WTC11 (cell line): ENCODE measurements around the gene ZNF593. TPM values are rescaled to one million over a fixed set of nuclear protein-coding genes. Genes with fewer than 3 reads are reported as not detected.

Experiments
- ATAC-seq: fragments of 200-7000 bp; cut with Tn5 transposase; 2 replicates; pipeline ENCODE4 v1.10.0; 2021; ENCODE audit warnings: mild to moderate bottlenecking, moderate library complexity
- CTCF ChIA-PET: fragments of 300-600 bp; sonication (Branson Sonifier 250); formaldehyde crosslinking; loops from one replicate; lab custom pipeline; 2021; ENCODE audit warnings: antibody characterized with exemption; lab: Charles Lee
- POLR2A ChIA-PET: fragments of 350-600 bp; sonication (Branson Sonifier 250); formaldehyde crosslinking; loops from one replicate; lab custom pipeline; 2021; ENCODE audit warnings: antibody characterized with exemption; lab: Charles Lee
- DNase-seq: peaks from one replicate; pipeline ENCODE4 v3.0.0; 2021; ENCODE audit warnings: low spot score
- H3K27ac Mint-ChIP-seq: 2 replicates; pipeline ENCODE4 v1.8.0; 2021; ENCODE audit warnings: mixed read lengths
- H3K27me3 Mint-ChIP-seq: 2 replicates; pipeline ENCODE4 v1.8.0; 2021; ENCODE audit warnings: low read depth, mild to moderate bottlenecking, moderate library complexity, mixed read lengths
- H3K36me3 Mint-ChIP-seq: 2 replicates; pipeline ENCODE4 v1.8.0; 2021; ENCODE audit warnings: mixed read lengths
- H3K4me1 Mint-ChIP-seq: 2 replicates; pipeline ENCODE4 v1.8.0; 2022; ENCODE audit warnings: mixed read lengths
- H3K4me3 Mint-ChIP-seq: 2 replicates; pipeline ENCODE4 v1.8.0; 2021; ENCODE audit warnings: mild to moderate bottlenecking, moderate library complexity, mixed read lengths
- H3K9me3 Mint-ChIP-seq: 2 replicates; pipeline ENCODE4 v1.8.0; 2021; ENCODE audit warnings: mixed read lengths
- EMX1 ChIP-seq: fragments of 250-450 bp; sonication (Bioruptor Pico); IDR thresholded peaks from 2 replicates; pipeline ENCODE4 v1.8.0; 2021; ENCODE audit warnings: mild to moderate bottlenecking
- ETV6 ChIP-seq: sonication (generic); formaldehyde crosslinking; IDR thresholded peaks from 2 replicates; pipeline ENCODE4 v1.8.1; 2022; ENCODE audit warnings: mild to moderate bottlenecking, missing genetic modification reagents
- GTF2I ChIP-seq: fragments of 250-450 bp; sonication (Bioruptor Pico); conservative IDR thresholded peaks from 2 replicates; pipeline ENCODE4 v1.4.0; 2021; ENCODE audit warnings: mild to moderate bottlenecking
- HMGA2 ChIP-seq: fragments of 250-450 bp; sonication (Bioruptor Pico); IDR thresholded peaks from 2 replicates; pipeline ENCODE4 v1.4.0; 2021; ENCODE audit warnings: mild to moderate bottlenecking, moderate library complexity
- MXD4 ChIP-seq: fragments of 250-450 bp; sonication (Bioruptor Pico); IDR thresholded peaks from 2 replicates; pipeline ENCODE4 v1.8.0; 2021; ENCODE audit warnings: mild to moderate bottlenecking, moderate library complexity, borderline replicate concordance
- NFATC4 ChIP-seq: fragments of 250-450 bp; sonication (Bioruptor Pico); IDR thresholded peaks from 2 replicates; pipeline ENCODE4 v1.9.0; 2021; ENCODE audit warnings: mild to moderate bottlenecking
- NFE2L1 ChIP-seq: sonication (generic); formaldehyde crosslinking; IDR thresholded peaks from 2 replicates; pipeline ENCODE4 v1.8.1; 2023; ENCODE audit warnings: missing genetic modification reagents
- NFYB ChIP-seq: sonication (generic); formaldehyde crosslinking; conservative IDR thresholded peaks from 2 replicates; pipeline ENCODE4 v1.8.0; 2022; ENCODE audit warnings: low read depth, missing genetic modification reagents
- NR1H2 ChIP-seq: sonication (generic); formaldehyde crosslinking; IDR thresholded peaks from 2 replicates; pipeline ENCODE4 v1.9.0; 2021; ENCODE audit warnings: mild to moderate bottlenecking, moderate library complexity, missing genetic modification reagents
- SP1 ChIP-seq: sonication (generic); formaldehyde crosslinking; conservative IDR thresholded peaks from 2 replicates; pipeline ENCODE4 v1.8.1; 2022; ENCODE audit warnings: missing genetic modification reagents
- ZNF138 ChIP-seq: sonication (generic); formaldehyde crosslinking; conservative IDR thresholded peaks from 2 replicates; pipeline ENCODE4 v1.8.1; 2022; ENCODE audit warnings: mild to moderate bottlenecking, moderate library complexity, missing genetic modification reagents
- ZNF232 ChIP-seq: sonication (generic); formaldehyde crosslinking; IDR thresholded peaks from 2 replicates; pipeline ENCODE4 v1.8.0; 2022; ENCODE audit warnings: mild to moderate bottlenecking, missing genetic modification reagents
- ZNF423 ChIP-seq: fragments of 250-450 bp; sonication (Bioruptor Pico); IDR thresholded peaks from 2 replicates; pipeline ENCODE4 v2.1.2; 2022; ENCODE audit warnings: mild to moderate bottlenecking, moderate library complexity
- total RNA-seq: library from RNA; stranded (reverse); gene quantifications from 3 replicates; pipeline ENCODE4 v1.2.3, GENCODE V29; 2021
- TF ChIP-seq, protein P1 (sequence below): sonication (generic); formaldehyde crosslinking; conservative IDR thresholded peaks from 2 replicates; pipeline ENCODE4 v1.8.1; 2022; ENCODE audit warnings: mild to moderate bottlenecking, missing genetic modification reagents
- TF ChIP-seq, protein P2 (sequence below): sonication (generic); formaldehyde crosslinking; IDR thresholded peaks from 2 replicates; pipeline ENCODE4 v1.8.1; 2023; ENCODE audit warnings: mild to moderate bottlenecking, missing genetic modification reagents, moderate library complexity
- TF ChIP-seq, protein P3 (sequence below): sonication (generic); formaldehyde crosslinking; IDR thresholded peaks from 2 replicates; pipeline ENCODE4 v1.8.0; 2023; ENCODE audit warnings: mild to moderate bottlenecking, missing genetic modification reagents
- TF ChIP-seq, protein P4 (sequence below): fragments of 200-600 bp; IDR thresholded peaks from 2 replicates; pipeline ENCODE4 v1.8.0; 2022; ENCODE audit warnings: antibody characterized with exemption
- TF ChIP-seq, protein P5 (sequence below): sonication (generic); formaldehyde crosslinking; IDR thresholded peaks from 2 replicates; pipeline ENCODE4 v1.8.0; 2022; ENCODE audit warnings: missing genetic modification reagents
- TF ChIP-seq, protein P6 (sequence below): fragments of 250-450 bp; sonication (Bioruptor Pico); IDR thresholded peaks from 2 replicates; pipeline ENCODE4 v1.9.0; 2021; ENCODE audit warnings: mild to moderate bottlenecking, borderline replicate concordance
- TF ChIP-seq, protein P7 (sequence below): sonication (generic); formaldehyde crosslinking; IDR thresholded peaks from 2 replicates; pipeline ENCODE4 v1.8.1; 2023; ENCODE audit warnings: mild to moderate bottlenecking, missing genetic modification reagents

The ZNF593 gene
- total RNA-seq, 1 experiment from 2014 or later: 49.1 TPM

DNA sequence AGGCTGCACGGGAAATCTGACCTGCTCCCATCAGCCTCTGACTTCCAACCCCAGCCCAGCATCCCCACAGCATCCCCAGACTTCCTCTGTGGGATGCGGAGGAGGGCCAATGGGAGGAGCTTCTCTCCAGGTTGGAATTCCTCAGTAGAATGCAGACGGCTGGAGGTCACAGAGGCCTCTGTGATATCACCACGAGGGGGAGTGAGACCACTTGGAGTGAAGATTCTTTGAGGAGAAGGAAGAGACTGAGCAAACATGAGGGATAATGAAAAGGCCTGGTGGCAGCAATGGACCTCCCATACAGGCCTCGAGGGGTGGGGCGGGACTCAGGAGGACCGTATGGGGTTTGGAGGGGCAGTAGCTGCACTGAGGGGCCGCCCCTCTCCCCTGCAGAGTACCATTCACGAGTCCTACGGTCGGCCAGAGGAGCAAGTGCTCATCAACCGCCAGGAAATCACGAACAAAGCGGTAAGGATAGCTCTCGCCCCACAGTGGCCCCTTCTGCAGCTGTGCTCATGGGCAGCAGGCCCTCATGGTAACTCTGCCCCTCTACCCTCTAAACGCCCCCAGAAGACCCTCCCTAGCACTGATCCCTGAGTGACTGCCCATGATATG, 20.8 kb downstream of the ZNF593 start, which contains the start of gene CATSPER4:
Gene CATSPER4 (plus strand): TSS at position 230 of the 615 bp plus-strand sequence. CDS start 26 bp downstream, at position 256.
- Mint-ChIP-seq H3K27me3 (no peaks in the 10 kb centered on the region; the same call in 1 of the 2 replicates), H3K4me1 (peaks cover 17% of the 10 kb centered on the region), H3K27ac (peak within 1 kb of the TSS; percentile 55; the same call in 1 of the 2 replicates), H3K9me3 (no peaks in the 10 kb centered on the region), H3K36me3 (peaks cover 3% of the 10 kb centered on the region; the same call in 1 of the 2 replicates), H3K4me3 (no peak within 1 kb of the TSS)
- peak; percentile 97 for ATAC-seq
- no peak for TF ChIP-seq NFE2L1 (CRISPR knock-in tag)
- no peak for TF ChIP-seq NFYB (CRISPR knock-in tag)
- TF ChIP-seq GTF2I (CRISPR knock-in tag): no peak
- TF ChIP-seq, protein P1, sequence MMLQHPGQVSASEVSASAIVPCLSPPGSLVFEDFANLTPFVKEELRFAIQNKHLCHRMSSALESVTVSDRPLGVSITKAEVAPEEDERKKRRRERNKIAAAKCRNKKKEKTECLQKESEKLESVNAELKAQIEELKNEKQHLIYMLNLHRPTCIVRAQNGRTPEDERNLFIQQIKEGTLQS (CRISPR knock-in tag): no peak
- 0 out of 2 replicates have a peak, but pooled peaks have one; percentile 7 for TF ChIP-seq ETV6 (CRISPR knock-in tag)
- 0 out of 2 replicates have a peak, but pooled peaks have one; percentile 36 for TF ChIP-seq SP1 (CRISPR knock-in tag)
- TF ChIP-seq, protein P2, sequence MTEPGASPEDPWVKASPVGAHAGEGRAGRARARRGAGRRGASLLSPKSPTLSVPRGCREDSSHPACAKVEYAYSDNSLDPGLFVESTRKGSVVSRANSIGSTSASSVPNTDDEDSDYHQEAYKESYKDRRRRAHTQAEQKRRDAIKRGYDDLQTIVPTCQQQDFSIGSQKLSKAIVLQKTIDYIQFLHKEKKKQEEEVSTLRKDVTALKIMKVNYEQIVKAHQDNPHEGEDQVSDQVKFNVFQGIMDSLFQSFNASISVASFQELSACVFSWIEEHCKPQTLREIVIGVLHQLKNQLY (CRISPR knock-in tag): no peak
- no peak for TF ChIP-seq NR1H2
- TF ChIP-seq ZNF232 (CRISPR knock-in tag): no peak
- TF ChIP-seq, protein P3, sequence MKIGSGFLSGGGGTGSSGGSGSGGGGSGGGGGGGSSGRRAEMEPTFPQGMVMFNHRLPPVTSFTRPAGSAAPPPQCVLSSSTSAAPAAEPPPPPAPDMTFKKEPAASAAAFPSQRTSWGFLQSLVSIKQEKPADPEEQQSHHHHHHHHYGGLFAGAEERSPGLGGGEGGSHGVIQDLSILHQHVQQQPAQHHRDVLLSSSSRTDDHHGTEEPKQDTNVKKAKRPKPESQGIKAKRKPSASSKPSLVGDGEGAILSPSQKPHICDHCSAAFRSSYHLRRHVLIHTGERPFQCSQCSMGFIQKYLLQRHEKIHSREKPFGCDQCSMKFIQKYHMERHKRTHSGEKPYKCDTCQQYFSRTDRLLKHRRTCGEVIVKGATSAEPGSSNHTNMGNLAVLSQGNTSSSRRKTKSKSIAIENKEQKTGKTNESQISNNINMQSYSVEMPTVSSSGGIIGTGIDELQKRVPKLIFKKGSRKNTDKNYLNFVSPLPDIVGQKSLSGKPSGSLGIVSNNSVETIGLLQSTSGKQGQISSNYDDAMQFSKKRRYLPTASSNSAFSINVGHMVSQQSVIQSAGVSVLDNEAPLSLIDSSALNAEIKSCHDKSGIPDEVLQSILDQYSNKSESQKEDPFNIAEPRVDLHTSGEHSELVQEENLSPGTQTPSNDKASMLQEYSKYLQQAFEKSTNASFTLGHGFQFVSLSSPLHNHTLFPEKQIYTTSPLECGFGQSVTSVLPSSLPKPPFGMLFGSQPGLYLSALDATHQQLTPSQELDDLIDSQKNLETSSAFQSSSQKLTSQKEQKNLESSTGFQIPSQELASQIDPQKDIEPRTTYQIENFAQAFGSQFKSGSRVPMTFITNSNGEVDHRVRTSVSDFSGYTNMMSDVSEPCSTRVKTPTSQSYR (CRISPR knock-in tag): no peak
- TF ChIP-seq NFATC4 (CRISPR knock-in tag): no peak
- TF ChIP-seq, protein P4, sequence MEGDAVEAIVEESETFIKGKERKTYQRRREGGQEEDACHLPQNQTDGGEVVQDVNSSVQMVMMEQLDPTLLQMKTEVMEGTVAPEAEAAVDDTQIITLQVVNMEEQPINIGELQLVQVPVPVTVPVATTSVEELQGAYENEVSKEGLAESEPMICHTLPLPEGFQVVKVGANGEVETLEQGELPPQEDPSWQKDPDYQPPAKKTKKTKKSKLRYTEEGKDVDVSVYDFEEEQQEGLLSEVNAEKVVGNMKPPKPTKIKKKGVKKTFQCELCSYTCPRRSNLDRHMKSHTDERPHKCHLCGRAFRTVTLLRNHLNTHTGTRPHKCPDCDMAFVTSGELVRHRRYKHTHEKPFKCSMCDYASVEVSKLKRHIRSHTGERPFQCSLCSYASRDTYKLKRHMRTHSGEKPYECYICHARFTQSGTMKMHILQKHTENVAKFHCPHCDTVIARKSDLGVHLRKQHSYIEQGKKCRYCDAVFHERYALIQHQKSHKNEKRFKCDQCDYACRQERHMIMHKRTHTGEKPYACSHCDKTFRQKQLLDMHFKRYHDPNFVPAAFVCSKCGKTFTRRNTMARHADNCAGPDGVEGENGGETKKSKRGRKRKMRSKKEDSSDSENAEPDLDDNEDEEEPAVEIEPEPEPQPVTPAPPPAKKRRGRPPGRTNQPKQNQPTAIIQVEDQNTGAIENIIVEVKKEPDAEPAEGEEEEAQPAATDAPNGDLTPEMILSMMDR: 0 out of 2 replicates have a peak, but pooled peaks have one; percentile 20
- no peak for TF ChIP-seq ZNF423 (CRISPR knock-in tag)
- no peak for TF ChIP-seq EMX1 (CRISPR knock-in tag)
- TF ChIP-seq, protein P5, sequence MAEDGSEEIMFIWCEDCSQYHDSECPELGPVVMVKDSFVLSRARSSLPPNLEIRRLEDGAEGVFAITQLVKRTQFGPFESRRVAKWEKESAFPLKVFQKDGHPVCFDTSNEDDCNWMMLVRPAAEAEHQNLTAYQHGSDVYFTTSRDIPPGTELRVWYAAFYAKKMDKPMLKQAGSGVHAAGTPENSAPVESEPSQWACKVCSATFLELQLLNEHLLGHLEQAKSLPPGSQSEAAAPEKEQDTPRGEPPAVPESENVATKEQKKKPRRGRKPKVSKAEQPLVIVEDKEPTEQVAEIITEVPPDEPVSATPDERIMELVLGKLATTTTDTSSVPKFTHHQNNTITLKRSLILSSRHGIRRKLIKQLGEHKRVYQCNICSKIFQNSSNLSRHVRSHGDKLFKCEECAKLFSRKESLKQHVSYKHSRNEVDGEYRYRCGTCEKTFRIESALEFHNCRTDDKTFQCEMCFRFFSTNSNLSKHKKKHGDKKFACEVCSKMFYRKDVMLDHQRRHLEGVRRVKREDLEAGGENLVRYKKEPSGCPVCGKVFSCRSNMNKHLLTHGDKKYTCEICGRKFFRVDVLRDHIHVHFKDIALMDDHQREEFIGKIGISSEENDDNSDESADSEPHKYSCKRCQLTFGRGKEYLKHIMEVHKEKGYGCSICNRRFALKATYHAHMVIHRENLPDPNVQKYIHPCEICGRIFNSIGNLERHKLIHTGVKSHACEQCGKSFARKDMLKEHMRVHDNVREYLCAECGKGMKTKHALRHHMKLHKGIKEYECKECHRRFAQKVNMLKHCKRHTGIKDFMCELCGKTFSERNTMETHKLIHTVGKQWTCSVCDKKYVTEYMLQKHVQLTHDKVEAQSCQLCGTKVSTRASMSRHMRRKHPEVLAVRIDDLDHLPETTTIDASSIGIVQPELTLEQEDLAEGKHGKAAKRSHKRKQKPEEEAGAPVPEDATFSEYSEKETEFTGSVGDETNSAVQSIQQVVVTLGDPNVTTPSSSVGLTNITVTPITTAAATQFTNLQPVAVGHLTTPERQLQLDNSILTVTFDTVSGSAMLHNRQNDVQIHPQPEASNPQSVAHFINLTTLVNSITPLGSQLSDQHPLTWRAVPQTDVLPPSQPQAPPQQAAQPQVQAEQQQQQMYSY (CRISPR knock-in tag): no peak
- TF ChIP-seq MXD4: no peak
- TF ChIP-seq ZNF138 (CRISPR knock-in tag): no peak
- TF ChIP-seq, protein P6, sequence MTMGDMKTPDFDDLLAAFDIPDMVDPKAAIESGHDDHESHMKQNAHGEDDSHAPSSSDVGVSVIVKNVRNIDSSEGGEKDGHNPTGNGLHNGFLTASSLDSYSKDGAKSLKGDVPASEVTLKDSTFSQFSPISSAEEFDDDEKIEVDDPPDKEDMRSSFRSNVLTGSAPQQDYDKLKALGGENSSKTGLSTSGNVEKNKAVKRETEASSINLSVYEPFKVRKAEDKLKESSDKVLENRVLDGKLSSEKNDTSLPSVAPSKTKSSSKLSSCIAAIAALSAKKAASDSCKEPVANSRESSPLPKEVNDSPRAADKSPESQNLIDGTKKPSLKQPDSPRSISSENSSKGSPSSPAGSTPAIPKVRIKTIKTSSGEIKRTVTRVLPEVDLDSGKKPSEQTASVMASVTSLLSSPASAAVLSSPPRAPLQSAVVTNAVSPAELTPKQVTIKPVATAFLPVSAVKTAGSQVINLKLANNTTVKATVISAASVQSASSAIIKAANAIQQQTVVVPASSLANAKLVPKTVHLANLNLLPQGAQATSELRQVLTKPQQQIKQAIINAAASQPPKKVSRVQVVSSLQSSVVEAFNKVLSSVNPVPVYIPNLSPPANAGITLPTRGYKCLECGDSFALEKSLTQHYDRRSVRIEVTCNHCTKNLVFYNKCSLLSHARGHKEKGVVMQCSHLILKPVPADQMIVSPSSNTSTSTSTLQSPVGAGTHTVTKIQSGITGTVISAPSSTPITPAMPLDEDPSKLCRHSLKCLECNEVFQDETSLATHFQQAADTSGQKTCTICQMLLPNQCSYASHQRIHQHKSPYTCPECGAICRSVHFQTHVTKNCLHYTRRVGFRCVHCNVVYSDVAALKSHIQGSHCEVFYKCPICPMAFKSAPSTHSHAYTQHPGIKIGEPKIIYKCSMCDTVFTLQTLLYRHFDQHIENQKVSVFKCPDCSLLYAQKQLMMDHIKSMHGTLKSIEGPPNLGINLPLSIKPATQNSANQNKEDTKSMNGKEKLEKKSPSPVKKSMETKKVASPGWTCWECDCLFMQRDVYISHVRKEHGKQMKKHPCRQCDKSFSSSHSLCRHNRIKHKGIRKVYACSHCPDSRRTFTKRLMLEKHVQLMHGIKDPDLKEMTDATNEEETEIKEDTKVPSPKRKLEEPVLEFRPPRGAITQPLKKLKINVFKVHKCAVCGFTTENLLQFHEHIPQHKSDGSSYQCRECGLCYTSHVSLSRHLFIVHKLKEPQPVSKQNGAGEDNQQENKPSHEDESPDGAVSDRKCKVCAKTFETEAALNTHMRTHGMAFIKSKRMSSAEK (CRISPR knock-in tag): no peak
- TF ChIP-seq, protein P7, sequence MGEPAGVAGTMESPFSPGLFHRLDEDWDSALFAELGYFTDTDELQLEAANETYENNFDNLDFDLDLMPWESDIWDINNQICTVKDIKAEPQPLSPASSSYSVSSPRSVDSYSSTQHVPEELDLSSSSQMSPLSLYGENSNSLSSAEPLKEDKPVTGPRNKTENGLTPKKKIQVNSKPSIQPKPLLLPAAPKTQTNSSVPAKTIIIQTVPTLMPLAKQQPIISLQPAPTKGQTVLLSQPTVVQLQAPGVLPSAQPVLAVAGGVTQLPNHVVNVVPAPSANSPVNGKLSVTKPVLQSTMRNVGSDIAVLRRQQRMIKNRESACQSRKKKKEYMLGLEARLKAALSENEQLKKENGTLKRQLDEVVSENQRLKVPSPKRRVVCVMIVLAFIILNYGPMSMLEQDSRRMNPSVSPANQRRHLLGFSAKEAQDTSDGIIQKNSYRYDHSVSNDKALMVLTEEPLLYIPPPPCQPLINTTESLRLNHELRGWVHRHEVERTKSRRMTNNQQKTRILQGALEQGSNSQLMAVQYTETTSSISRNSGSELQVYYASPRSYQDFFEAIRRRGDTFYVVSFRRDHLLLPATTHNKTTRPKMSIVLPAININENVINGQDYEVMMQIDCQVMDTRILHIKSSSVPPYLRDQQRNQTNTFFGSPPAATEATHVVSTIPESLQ (CRISPR knock-in tag): no peak
- TF ChIP-seq HMGA2: no peak
- POLR2A ChIA-PET: interaction anchor here (0.6 to 1.9 kb wide), 6 partner anchors 10 to 89 kb away, joined by 3 to 9 read pairs (median 4); partner anchors contain the start of genes CEP85 and ZNF593
- CTCF ChIA-PET: interaction anchor here (0.5 to 5.9 kb wide), 55 partner anchors 9 to 636 kb away, joined by 3 to 165 read pairs (median 5); partner anchors contain the start of genes C1orf232, CD52, CEP85 and CNKSR1
- DNase-seq: peak; percentile 79
